ENCODE measurements around the gene NUP42.

DNA sequence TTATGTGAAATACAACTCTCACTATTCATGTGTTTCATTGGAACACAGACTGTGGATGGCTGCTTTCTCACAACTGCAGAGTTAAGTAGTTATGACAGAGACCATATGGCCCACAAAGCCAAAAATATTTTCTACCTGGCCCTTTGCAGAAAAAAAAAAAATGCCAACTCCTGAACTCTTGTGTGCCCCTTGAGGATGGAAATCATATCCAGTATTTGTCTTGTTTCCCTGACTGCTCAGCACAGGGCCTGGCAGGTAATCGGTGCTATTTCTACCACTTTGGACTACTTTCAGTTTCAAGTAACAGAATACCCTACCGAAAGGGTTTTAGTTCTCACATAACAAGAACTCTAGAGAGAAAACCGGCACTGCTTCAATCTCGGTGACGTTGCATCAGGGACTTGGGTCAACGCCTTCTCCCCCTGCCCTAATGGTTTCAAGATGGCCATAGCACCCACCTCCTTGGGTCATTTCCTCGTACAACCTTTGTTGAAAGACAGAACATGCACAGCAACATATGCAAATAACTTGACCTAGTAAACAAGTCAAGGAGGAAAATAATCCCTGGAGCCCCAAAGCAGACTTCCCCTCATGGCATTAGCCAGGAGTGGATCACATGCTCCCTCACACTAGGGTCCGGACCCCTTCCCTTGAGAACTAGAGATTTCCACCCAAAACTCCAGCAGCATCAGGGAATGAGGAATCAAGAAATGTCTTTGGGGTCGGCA lies 52.9 kb downstream of the NUP42 start:
- TF ChIP-seq GATA2 (IDR thresholded peaks at IDR 0.05; ENCODE audit: low read depth, low read length) (no peak), GATA3 (IDR thresholded peaks at IDR 0.05; ENCODE audit: low read depth, low read length) (no peak)
